ENCODE measurements around the gene HUNK. TPM values are rescaled to one million over a fixed set of nuclear protein-coding genes. Genes with fewer than 3 reads are reported as not detected.

HUNK gene
- total RNA-seq, 2 donors from 2014 or later, result 0.20 to 2.0 TPM

DNA sequence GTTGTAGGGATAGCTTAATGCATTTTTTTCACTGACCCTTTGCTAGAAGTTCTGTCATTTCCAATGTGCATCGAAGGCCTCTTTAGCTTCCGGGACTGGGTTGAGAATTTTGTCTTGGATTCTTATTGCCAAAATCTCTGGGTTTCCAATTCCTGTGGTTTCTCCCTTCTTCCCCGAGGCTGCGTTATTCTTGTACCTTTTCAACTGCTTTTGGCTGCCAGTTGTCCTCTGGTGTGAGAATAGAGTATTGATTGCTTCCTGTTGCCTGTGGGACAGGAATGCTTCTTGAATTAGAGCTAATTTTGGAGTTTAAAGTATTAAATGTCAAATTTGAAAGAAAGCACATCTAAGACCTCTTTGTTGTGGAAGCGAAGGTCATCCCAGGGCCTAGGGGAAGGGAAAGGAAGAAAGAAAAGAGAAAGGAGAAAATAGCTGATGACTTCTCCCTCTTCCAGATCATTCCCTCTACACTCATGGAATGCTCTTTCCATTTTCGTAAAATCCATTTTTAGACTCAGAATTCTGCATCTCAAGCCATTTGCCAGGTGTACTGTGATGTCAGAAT is 21.1 kb downstream of the HUNK start:
- Histone ChIP-seq H3K27ac (no peak overlapping the region), H3K4me1 (no peaks in the 10 kb centered on the region), H3K9me3 (no peaks in the 10 kb centered on the region), H3K36me3 (no peaks in the 10 kb centered on the region), H3K27me3 (no peaks in the 10 kb centered on the region), H3K4me3 (no peak overlapping the region)
- DNase-seq (ENCODE audit: low spot score), result no peak
- TF ChIP-seq, protein P1, sequence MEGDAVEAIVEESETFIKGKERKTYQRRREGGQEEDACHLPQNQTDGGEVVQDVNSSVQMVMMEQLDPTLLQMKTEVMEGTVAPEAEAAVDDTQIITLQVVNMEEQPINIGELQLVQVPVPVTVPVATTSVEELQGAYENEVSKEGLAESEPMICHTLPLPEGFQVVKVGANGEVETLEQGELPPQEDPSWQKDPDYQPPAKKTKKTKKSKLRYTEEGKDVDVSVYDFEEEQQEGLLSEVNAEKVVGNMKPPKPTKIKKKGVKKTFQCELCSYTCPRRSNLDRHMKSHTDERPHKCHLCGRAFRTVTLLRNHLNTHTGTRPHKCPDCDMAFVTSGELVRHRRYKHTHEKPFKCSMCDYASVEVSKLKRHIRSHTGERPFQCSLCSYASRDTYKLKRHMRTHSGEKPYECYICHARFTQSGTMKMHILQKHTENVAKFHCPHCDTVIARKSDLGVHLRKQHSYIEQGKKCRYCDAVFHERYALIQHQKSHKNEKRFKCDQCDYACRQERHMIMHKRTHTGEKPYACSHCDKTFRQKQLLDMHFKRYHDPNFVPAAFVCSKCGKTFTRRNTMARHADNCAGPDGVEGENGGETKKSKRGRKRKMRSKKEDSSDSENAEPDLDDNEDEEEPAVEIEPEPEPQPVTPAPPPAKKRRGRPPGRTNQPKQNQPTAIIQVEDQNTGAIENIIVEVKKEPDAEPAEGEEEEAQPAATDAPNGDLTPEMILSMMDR (IDR thresholded peaks at IDR 0.05), result no peak

DNA sequence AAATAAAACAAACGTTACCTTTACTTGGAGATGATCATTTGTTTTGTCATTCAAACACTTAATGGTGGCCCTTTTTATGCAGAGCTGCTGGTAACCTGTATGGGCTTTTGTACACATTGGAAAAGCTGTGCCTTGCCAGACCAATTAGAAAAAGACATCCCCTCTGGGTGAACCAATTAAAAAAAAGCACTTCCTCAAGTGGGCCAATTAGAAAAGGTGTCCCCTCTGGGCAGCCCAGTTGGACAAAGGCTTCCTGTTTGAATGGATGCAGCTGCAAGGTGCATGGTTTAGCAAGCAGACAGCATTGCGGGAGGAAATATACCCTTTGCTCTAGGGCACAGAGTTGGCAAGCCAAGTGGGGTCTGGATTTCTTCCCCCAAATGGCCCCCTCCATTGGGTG is 21.6 kb downstream of the HUNK start:
- no peaks in the 10 kb centered on the region for H3K27me3 ChIP-seq
- H3K4me1 ChIP-seq, result no peaks in the 10 kb centered on the region
- H3K27ac ChIP-seq, result no peak overlapping the region
- no peak for DNase-seq (ENCODE audit: low spot score)
- no peak overlapping the region for H3K4me3 ChIP-seq
- H3K9me3 ChIP-seq, result no peaks in the 10 kb centered on the region
- TF ChIP-seq, protein P1 (IDR thresholded peaks at IDR 0.05), result no peak
- H3K36me3 ChIP-seq, result no peaks in the 10 kb centered on the region

DNA sequence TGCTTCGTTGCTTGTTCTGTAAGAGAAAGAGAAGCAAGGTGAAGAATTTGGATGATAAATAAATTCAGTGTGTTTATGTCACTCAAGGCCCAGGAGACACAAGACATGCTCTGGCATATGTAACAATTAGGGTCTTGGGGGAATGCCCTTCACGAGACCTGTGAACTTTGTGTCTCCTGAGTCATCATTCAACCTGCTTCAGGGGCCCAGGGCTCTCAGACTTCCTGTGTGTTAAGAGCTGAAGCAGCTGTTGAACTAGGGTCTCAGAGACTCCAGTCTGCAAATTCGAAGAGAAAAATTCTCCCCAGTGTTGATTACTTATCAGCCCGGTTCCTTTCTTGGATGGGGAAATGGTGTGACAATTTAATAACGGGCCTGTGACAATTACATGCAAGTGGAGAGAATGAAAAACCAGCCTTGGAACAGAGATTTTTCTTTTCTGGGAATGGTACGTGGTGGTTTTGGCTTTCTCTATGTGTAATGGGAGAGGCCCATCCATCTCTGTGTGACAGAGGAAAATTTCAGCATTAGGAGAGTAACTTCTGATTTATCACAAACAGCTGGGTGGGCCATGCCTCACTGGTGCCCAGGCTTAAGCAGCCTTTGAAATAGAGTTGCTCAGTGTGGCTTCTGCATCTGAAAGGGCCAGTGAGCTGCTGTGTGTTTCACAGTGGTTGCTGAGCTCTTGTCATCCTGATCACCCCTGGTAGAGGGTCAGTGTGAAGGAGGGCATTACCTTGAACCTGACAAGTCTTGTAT is 22.4 kb downstream of the HUNK start:
- Histone ChIP-seq H3K4me1 (no peaks in the 10 kb centered on the region), H3K36me3 (no peaks in the 10 kb centered on the region), H3K27me3 (no peaks in the 10 kb centered on the region), H3K9me3 (no peaks in the 10 kb centered on the region), H3K27ac (no peak overlapping the region), H3K4me3 (no peak overlapping the region)
- TF ChIP-seq, protein P1 (IDR thresholded peaks at IDR 0.05), result no peak
- no peak for DNase-seq (ENCODE audit: low spot score)

DNA sequence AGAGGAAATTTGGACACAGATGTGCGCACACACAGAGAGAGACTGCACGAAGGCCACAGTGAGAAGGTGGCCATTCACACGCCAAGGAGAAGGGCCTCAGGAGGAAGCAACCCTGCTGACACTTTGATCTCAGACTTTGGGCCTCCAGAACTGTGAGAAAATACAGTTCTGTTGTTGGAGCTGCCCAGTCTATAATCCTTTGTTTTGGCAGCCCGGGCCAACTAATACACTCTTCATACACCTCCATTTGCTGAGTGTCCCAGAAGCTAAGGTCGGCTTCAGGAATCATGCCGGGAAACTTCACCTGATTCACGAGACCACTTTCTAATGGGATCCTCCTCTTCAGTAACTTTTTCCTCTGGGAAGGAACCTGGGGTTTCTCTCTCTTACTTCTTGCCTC is 23.2 kb downstream of the HUNK start:
- H3K27ac ChIP-seq, result no peak overlapping the region

DNA sequence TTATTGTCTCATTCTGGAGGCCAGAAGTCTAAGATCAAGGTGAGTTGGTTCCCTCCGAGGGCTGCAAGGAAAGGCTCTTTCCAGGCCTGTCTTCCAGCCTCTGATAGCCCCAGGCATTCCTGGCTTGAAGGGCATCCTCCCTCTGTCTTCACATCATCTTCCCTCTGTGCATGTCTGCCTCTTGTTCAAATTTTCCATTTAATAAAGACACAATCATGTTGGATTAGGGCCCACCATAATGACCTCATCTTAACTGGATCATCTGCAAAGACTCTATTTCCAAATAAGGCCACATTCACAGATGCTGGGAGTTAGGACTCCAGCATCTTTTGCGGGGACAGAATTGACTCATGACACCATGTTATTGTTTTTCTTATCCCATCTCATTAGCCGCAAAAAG is 24.5 kb downstream of the HUNK start:
- Histone ChIP-seq H3K9me3 (no peaks in the 10 kb centered on the region), H3K4me1 (no peaks in the 10 kb centered on the region), H3K27me3 (no peaks in the 10 kb centered on the region), H3K4me3 (no peak overlapping the region), H3K27ac (no peak overlapping the region), H3K36me3 (no peaks in the 10 kb centered on the region)
- TF ChIP-seq, protein P1 (IDR thresholded peaks at IDR 0.05), result no peak
- DNase-seq (ENCODE audit: low spot score), result no peak

More for the DNA sequence above, 23.2 kb downstream of the HUNK start:
- no peaks in the 10 kb centered on the region for H3K9me3 ChIP-seq
- no peak overlapping the region for H3K4me3 ChIP-seq
- no peaks in the 10 kb centered on the region for H3K36me3 ChIP-seq
- no peaks in the 10 kb centered on the region for H3K27me3 ChIP-seq
- H3K4me1 ChIP-seq, result no peaks in the 10 kb centered on the region
- TF ChIP-seq, protein P1 (IDR thresholded peaks at IDR 0.05), result no peak
- DNase-seq (ENCODE audit: low spot score), result no peak

All from right atrium auricular region (tissue), 2 donors.